Tibial artery (tissue), 4 donors: Measurements from ENCODE around the gene LRP1B.

Experiments
- DNase-seq, 2 donors: peaks; one replicate each; pipeline ENCODE4 v3.0.0-alpha.2; 2019
- H3K27ac ChIP-seq, 2 donors: fragments of 200-600 bp; sonication (generic) in 1 of 2; 1 replicate in 1 of 2; 2 replicates in 1 of 2; pipeline ENCODE4 v1.5.1; 2018 to 2019; ENCODE audit warnings: mild to moderate bottlenecking in 1 of 2
- H3K27me3 ChIP-seq, 2 donors: fragments of 200-600 bp; sonication (generic) in 1 of 2; one replicate each; pipeline versions ENCODE4 v1.5.1 to v1.6.0; 2016 to 2019
- H3K36me3 ChIP-seq, 3 donors: fragments of 200-600 bp; sonication (generic) in 2 of 3; one replicate each; pipeline ENCODE4 v1.5.1; 2016 to 2019; ENCODE audit warnings: mild to moderate bottlenecking in 2 of 3
- H3K4me1 ChIP-seq, 4 donors: fragments of 200-600 bp; sonication (generic) in 2 of 4; 1 replicate in 3 of 4; 2 replicates in 1 of 4; pipeline ENCODE4 v1.5.1; 2016 to 2019
- H3K4me3 ChIP-seq, 2 donors: fragments of 200-600 bp; sonication (generic) in 1 of 2; 1 replicate in 1 of 2; 2 replicates in 1 of 2; pipeline ENCODE4 v1.5.1; 2018 to 2019; ENCODE audit warnings: mild to moderate bottlenecking in 2 of 2
- H3K9me3 ChIP-seq, 3 donors: fragments of 200-600 bp; sonication (generic) in 1 of 3; one replicate each; pipeline ENCODE4 v1.5.1; 2016 to 2019
- intact Hi-C: fragments of 100-400 bp; cut with DNase I; formaldehyde crosslinking; loops from one replicate; pipeline ENCODE4 v1.15.0; 2023; ENCODE audit warnings: low total_unique reads
- TF ChIP-seq, protein P1 (sequence below), 2 experiments: fragments of 200-600 bp in 1 of 2; fragments of 450-650 bp in 1 of 2; IDR thresholded peaks; one replicate each; pipeline ENCODE4 v1.5.1; 2017 to 2019; ENCODE audit warnings: antibody characterized with exemption in 2 of 2, mild to moderate bottlenecking in 1 of 2, moderate library complexity in 1 of 2

LRP1B gene

DNA sequence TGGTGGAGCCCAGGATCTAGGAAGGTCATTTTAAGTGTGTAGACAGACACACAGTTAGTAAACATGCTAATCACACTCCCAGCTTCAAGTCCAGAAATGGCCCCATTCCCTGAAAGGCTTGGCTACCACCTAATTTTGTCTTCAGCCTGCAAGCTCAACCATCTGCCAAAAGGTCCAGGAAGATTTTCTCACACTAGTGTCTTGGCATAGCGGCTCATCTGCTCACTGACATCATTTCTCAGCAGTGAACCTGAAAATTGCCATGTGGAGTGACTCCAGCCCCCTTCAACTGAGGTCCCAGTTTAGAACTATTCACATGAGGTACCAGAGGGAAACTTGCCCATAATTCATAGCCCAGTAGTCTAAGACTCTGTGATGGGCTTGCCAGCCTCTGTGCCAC is 748.9 kb downstream of the LRP1B start:
- no peaks in the 10 kb centered on the region for H3K4me1 ChIP-seq
- H3K36me3 ChIP-seq, result no peaks in the 10 kb centered on the region

DNA sequence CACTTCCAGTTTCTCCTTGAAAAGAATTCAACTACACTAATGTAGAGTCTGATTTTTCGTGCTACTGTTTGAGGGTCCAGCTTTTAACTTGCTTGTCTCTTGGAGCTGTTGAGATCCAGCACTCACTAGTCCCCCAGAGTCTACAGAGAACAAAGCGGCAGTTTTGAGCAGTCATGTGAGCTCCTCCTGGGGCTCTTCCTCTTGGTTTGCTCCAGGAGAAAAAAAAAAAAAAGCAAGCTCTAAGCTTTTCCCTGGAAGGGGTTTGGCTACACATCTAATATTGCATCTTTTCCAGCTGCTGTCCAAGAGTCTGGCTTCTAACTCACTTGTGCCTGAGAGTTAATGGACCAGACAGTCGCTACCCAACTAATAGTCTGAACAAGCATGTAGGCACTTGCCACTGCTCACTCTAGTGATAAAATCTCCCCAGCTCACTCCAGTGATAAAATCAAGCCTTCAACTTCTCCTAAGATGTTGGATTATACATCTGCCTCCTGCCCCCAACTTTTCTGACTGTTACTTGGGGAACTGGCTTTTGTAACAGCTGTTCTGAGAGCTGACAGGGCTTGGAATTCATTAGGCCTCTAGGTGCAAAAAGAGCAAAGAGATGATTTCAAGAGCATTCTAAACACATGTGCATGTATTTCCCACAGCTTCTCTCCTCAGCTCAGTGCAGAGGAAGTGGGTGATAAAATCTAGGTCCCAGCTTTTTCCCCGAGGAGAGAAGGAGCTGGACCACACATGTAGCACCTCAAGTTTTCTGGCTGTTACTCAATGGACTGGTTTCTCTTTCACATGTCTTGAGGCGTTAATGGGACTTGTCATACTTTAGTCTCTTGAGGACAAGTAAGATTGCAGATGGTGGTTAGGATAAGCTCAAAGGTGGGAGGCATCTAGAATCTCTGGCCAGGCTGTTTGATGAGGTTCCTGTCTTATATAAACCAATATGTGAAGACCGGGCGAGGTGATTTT is 750.5 kb downstream of the LRP1B start:
- TF ChIP-seq, protein P1, sequence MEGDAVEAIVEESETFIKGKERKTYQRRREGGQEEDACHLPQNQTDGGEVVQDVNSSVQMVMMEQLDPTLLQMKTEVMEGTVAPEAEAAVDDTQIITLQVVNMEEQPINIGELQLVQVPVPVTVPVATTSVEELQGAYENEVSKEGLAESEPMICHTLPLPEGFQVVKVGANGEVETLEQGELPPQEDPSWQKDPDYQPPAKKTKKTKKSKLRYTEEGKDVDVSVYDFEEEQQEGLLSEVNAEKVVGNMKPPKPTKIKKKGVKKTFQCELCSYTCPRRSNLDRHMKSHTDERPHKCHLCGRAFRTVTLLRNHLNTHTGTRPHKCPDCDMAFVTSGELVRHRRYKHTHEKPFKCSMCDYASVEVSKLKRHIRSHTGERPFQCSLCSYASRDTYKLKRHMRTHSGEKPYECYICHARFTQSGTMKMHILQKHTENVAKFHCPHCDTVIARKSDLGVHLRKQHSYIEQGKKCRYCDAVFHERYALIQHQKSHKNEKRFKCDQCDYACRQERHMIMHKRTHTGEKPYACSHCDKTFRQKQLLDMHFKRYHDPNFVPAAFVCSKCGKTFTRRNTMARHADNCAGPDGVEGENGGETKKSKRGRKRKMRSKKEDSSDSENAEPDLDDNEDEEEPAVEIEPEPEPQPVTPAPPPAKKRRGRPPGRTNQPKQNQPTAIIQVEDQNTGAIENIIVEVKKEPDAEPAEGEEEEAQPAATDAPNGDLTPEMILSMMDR (IDR thresholded peaks at IDR 0.05), result no peak
- no peaks in the 10 kb centered on the region for H3K4me1 ChIP-seq
- H3K27ac ChIP-seq, result no peak overlapping the region
- H3K36me3 ChIP-seq, result no peaks in the 10 kb centered on the region
- no peak overlapping the region for H3K4me3 ChIP-seq
- intact Hi-C loops, result no loop called here
- H3K27me3 ChIP-seq, result no peaks in the 10 kb centered on the region
- DNase-seq, result no peak
- H3K9me3 ChIP-seq, result no peaks in the 10 kb centered on the region

More for the DNA sequence above, 748.9 kb downstream of the LRP1B start:
- Histone ChIP-seq H3K27me3 (no peaks in the 10 kb centered on the region), H3K9me3 (no peaks in the 10 kb centered on the region), H3K27ac (no peak overlapping the region), H3K4me3 (no peak overlapping the region)
- intact Hi-C loops, result no loop called here
- TF ChIP-seq, protein P1 (IDR thresholded peaks at IDR 0.05), result no peak
- no peak for DNase-seq

DNA sequence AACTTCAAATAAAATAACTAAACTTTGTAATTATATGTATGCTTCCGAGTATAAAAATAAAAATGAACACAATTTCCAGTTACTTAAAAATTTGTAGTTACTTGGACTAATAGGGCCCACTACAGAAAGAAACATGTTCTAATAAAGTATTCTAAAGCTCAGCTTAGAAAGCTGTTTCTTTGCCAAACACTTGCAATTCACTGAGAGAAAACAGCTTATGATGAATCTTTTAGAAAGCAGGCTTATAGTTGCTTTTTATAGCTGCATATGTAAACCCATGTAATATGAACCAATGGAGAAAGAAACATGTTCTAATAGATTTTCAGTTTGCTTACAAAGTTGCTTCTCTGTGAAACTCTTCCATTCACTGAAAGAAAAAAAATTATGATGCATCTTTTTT is 766.0 kb downstream of the LRP1B start:
- H3K36me3 ChIP-seq, result no peaks in the 10 kb centered on the region
- DNase-seq, result no peak
- no peaks in the 10 kb centered on the region for H3K4me1 ChIP-seq
- intact Hi-C loops, result no loop called here
- no peak overlapping the region for H3K27ac ChIP-seq
- no peak overlapping the region for H3K4me3 ChIP-seq
- no peaks in the 10 kb centered on the region for H3K27me3 ChIP-seq
- no peaks in the 10 kb centered on the region for H3K9me3 ChIP-seq
- TF ChIP-seq, protein P1 (IDR thresholded peaks at IDR 0.05), result no peak

DNA sequence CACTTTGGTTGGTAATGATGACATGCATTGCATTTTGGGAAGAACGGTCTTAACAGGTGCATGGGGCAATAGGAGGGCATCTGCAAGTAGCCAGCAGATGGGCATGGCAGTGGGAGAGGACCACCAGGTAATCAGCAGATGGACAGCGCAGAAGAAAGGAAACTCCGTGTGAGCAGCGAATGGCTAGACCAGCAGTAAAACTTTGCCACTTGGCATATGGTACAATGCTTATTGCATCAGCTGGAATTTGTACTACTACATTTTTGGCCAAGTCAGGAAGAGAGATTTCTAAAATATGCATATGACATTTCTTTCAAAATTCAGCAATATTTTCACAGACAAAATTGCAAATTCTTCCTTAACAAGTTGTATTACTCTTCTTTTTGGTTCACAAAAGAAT is 768.5 kb downstream of the LRP1B start:
- TF ChIP-seq, protein P1 (IDR thresholded peaks at IDR 0.05), result no peak
- Histone ChIP-seq H3K9me3 (no peaks in the 10 kb centered on the region), H3K36me3 (no peaks in the 10 kb centered on the region), H3K4me1 (no peaks in the 10 kb centered on the region), H3K4me3 (no peak overlapping the region), H3K27me3 (no peaks in the 10 kb centered on the region), H3K27ac (no peak overlapping the region)
- DNase-seq, result no peak
- intact Hi-C loops, result no loop called here

DNA sequence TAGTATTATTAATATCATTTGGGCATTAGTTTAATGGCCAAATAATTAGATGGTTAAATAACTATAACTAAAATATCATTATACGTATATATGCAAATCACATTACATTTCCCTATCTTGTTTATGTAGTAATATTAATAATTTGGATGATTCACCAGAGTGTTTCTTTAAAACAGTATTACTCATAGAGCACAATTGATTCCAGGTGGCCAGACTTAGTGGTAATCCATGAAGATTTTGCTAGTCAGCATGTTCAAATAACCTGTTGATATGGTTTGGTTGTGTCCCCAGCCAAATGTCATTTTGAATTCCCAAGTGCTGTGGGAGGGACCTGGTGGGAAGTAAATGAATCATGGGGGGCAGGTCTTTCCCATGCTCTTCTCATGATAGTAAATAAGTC is 782.3 kb downstream of the LRP1B start:
- TF ChIP-seq, protein P1 (IDR thresholded peaks at IDR 0.05), result no peak
- Histone ChIP-seq H3K36me3 (no peaks in the 10 kb centered on the region), H3K9me3 (no peaks in the 10 kb centered on the region), H3K4me3 (no peak overlapping the region), H3K27ac (no peak overlapping the region), H3K27me3 (no peaks in the 10 kb centered on the region), H3K4me1 (no peaks in the 10 kb centered on the region)
- DNase-seq, result no peak
- intact Hi-C loops, result no loop called here
